Gastroesophageal sphincter (tissue), 4 donors: ENCODE data around the gene PSTPIP1. TPM values are rescaled to one million over a fixed set of nuclear protein-coding genes. Genes with fewer than 3 reads are reported as not detected.

Source experiments
- ATAC-seq: fragments of 150-250 bp; one replicate; pipeline ENCODE4 v1.9.1; 2016; ENCODE audit warnings: mild to moderate bottlenecking, moderate library complexity
- H3K27ac ChIP-seq, 4 donors: fragments of 200-600 bp; sonication (generic) in 3 of 4; 1 replicate in 3 of 4; 2 replicates in 1 of 4; pipeline ENCODE4 v1.5.1; 2016 to 2019
- H3K27me3 ChIP-seq: fragments of 200-600 bp; sonication (generic); one replicate; pipeline ENCODE4 v1.5.1; 2019
- H3K36me3 ChIP-seq, 2 donors: fragments of 200-600 bp; sonication (generic); one replicate each; pipeline ENCODE4 v1.5.1; 2019; ENCODE audit warnings: control low read depth in 1 of 2
- H3K4me1 ChIP-seq, 3 donors: fragments of 200-600 bp; sonication (generic); 1 replicate in 2 of 3; 2 replicates in 1 of 3; pipeline ENCODE4 v1.5.1; 2016 to 2019; ENCODE audit warnings: control low read depth in 2 of 3
- H3K4me3 ChIP-seq, 2 donors: fragments of 200-600 bp; sonication (generic); one replicate each; pipeline ENCODE4 v1.5.1; 2019; ENCODE audit warnings: mild to moderate bottlenecking in 1 of 2, moderate library complexity in 1 of 2
- H3K9me3 ChIP-seq, 3 donors: fragments of 200-600 bp; sonication (generic); one replicate each; pipeline ENCODE4 v1.5.1; 2017 to 2019; ENCODE audit warnings: control low read depth in 2 of 3
- EP300 ChIP-seq: sonication (generic); formaldehyde crosslinking; IDR thresholded peaks from one replicate; pipeline ENCODE4 v1.6.1; 2017; ENCODE audit warnings: antibody characterized with exemption, mild to moderate bottlenecking
- POLR2A ChIP-seq, 2 donors: fragments of 450-650 bp; IDR thresholded peaks; one replicate each; pipeline ENCODE4 v1.6.1; 2017; ENCODE audit warnings: antibody characterized with exemption in 2 of 2, mild to moderate bottlenecking in 2 of 2, moderate library complexity in 1 of 2
- POLR2AphosphoS5 ChIP-seq: sonication (generic); formaldehyde crosslinking; IDR thresholded peaks from one replicate; pipeline ENCODE4 v1.6.1; 2017; ENCODE audit warnings: antibody characterized with exemption
- WGBS, 2 donors: methylation state at CpG; one replicate each; pipeline ENCODE4 v1.1.5; 2018; ENCODE audit warnings: low coverage in 1 of 2; 5-methylcytosine and 5-hydroxymethylcytosine counted together
- total RNA-seq, 4 donors: library from RNA; depleted of rRNA; stranded (reverse); fragments of >200 nt; gene quantifications; one replicate each; pipeline ENCODE4 v1.1.0, GENCODE V29; 2016
- TF ChIP-seq, protein P1 (sequence below), 4 experiments: fragments of 200-600 bp in 2 of 4; fragments of 450-650 bp in 2 of 4; sonication (generic) in 1 of 4; IDR thresholded peaks; one replicate each; pipeline ENCODE4 v1.5.1; 2017 to 2019; ENCODE audit warnings: antibody characterized with exemption in 4 of 4, mild to moderate bottlenecking in 2 of 4, moderate library complexity in 2 of 4

Gene PSTPIP1
- total RNA-seq, 4 donors from 2014 or later, result 7.1 to 18.2 (median 9.0) TPM

DNA sequence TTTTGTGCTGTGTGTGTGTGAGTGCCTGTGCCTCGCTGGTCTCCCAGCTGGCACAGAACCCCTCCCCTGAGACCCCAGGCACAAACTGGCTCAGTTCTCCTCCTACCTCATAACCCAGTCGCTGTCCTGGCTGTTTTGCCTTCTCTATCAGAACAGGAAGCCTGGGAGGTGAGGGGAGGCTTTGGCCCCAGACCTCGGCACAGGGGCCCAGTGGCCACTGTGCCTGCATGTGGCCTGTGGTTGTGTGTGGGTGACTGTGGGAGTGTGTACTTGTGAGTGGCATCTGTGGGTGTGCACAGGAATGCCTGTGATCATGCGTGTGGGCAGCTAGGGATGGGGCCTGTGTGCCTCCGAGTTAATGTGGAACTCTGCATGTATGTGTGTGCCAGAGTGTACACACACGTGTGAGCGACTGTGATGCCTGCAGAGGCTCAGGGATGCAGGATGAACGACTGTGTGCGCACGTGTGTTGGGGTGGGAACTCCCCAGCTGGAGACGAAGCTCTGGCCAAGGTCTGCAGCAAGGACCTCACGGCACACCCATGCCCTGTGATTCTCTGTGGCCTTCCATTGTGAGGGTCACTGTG, 32.3 kb downstream of the PSTPIP1 start:
- Histone ChIP-seq H3K9me3 (no peaks in the 10 kb centered on the region), H3K4me3 (no peak overlapping the region), H3K36me3 (no peaks in the 10 kb centered on the region), H3K27ac (no peak overlapping the region), H3K4me1 (peaks cover 0 to 19% (median 3%) of the 10 kb centered on the region in 3 donors), H3K27me3 (peaks cover 14% of the 10 kb centered on the region)
- no peak for TF ChIP-seq POLR2AphosphoS5
- no peak for TF ChIP-seq EP300
- TF ChIP-seq, protein P1, sequence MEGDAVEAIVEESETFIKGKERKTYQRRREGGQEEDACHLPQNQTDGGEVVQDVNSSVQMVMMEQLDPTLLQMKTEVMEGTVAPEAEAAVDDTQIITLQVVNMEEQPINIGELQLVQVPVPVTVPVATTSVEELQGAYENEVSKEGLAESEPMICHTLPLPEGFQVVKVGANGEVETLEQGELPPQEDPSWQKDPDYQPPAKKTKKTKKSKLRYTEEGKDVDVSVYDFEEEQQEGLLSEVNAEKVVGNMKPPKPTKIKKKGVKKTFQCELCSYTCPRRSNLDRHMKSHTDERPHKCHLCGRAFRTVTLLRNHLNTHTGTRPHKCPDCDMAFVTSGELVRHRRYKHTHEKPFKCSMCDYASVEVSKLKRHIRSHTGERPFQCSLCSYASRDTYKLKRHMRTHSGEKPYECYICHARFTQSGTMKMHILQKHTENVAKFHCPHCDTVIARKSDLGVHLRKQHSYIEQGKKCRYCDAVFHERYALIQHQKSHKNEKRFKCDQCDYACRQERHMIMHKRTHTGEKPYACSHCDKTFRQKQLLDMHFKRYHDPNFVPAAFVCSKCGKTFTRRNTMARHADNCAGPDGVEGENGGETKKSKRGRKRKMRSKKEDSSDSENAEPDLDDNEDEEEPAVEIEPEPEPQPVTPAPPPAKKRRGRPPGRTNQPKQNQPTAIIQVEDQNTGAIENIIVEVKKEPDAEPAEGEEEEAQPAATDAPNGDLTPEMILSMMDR (IDR thresholded peaks at IDR 0.05), result no peak
- no peak for TF ChIP-seq POLR2A (IDR thresholded peaks at IDR 0.05)
- no peak for ATAC-seq
- 90% methylated on average over 4 of the region's 12 CpGs; no CpG with 5 or more reads in 1 of the 2 donors for WGBS, 2 donors

DNA sequence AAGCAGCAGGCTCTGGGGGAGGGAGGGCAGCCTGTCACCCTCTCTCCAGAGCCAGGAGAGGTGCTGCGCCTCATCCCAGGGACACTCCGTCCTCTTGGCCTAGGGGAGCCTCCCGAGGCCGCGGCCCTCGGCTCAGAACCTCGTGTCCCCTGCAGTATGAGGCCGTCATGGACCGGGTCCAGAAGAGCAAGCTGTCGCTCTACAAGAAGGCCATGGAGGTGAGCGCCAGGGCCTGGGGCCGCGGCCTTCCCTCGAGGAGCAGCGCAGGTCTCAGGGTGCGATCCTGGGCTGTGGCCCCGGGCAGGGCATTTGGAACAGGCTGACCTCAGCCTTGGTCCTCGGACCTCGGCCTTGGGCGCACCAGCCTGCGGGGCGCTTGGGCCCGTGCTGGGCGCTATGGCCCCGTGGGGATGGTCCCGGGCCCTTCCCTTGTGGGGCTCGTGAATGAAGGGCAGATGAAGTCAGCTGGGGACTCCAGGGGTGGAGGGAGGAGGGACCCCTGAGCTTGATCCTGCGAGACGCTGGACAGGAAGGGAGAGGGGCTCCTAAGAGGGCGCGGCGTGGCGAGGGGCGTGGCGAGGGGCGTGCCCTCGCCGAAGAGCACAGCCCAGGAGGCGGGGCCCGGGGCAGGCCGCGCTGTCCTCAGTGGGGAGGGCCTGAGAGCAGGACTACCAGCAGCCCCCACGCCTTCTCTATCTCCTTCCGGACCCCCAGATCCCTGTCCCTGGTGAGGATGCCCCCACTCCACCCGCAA, 32.9 kb downstream of the PSTPIP1 start:
- Histone ChIP-seq H3K4me1 (peaks cover 0 to 19% (median 3%) of the 10 kb centered on the region in 3 donors), H3K27ac (no peak overlapping the region), H3K27me3 (peaks cover 14% of the 10 kb centered on the region), H3K9me3 (no peaks in the 10 kb centered on the region), H3K36me3 (no peaks in the 10 kb centered on the region), H3K4me3 (peak overlapping the region in 1 of 2 donors; percentile 34)
- no CpG with 5 or more reads among the region's 45 CpGs for WGBS, 2 donors
- no peak for ATAC-seq
- TF ChIP-seq POLR2AphosphoS5 (no peak), EP300 (no peak), POLR2A (IDR thresholded peaks at IDR 0.05) (no peak)
- TF ChIP-seq, protein P1 (IDR thresholded peaks at IDR 0.05), result no peak

DNA sequence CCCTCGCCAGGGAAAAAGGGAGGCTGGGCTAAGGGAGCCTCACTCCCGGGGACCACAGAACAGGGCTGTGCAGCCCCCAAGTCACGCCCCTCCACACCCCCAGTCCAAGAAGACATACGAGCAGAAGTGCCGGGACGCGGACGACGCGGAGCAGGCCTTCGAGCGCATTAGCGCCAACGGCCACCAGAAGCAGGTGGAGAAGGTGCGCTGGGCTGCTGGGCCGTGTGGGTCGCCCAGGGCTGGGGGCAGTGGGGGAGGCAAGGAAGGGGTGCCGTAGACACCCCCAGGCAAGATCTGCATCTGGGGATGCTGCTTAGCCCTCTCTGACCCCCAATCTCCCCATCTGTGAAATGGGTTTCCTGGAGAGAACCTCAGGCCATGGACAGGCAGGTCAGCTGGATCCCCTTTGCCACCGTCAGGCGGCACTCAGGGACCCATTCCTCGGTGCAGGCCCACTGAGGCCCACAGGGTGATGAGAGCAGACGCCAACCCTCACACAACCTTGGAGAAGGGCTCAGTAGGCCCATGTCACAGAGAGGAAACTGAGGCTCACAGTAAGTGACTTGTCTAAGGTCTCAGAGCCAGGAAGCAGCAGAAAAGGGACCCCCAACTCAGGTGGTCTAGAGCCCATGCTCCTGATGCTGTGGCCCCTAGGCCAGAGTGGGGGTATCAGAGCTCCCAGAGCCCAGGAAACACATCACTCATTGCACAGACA, 33.7 kb downstream of the PSTPIP1 start:
- Histone ChIP-seq H3K27ac (no peak overlapping the region), H3K27me3 (peaks cover 14% of the 10 kb centered on the region), H3K4me3 (peak overlapping the region in 1 of 2 donors; percentile 34), H3K36me3 (no peaks in the 10 kb centered on the region), H3K4me1 (peaks cover 0 to 19% (median 3%) of the 10 kb centered on the region in 3 donors), H3K9me3 (no peaks in the 10 kb centered on the region)
- no peak for ATAC-seq
- 30% methylated on average over 11 of the region's 22 CpGs; no CpG with 5 or more reads in 1 of the 2 donors for WGBS, 2 donors
- no peak for TF ChIP-seq POLR2AphosphoS5
- no peak for TF ChIP-seq POLR2A (IDR thresholded peaks at IDR 0.05)
- TF ChIP-seq, protein P1 (IDR thresholded peaks at IDR 0.05), result no peak
- no peak for TF ChIP-seq EP300

DNA sequence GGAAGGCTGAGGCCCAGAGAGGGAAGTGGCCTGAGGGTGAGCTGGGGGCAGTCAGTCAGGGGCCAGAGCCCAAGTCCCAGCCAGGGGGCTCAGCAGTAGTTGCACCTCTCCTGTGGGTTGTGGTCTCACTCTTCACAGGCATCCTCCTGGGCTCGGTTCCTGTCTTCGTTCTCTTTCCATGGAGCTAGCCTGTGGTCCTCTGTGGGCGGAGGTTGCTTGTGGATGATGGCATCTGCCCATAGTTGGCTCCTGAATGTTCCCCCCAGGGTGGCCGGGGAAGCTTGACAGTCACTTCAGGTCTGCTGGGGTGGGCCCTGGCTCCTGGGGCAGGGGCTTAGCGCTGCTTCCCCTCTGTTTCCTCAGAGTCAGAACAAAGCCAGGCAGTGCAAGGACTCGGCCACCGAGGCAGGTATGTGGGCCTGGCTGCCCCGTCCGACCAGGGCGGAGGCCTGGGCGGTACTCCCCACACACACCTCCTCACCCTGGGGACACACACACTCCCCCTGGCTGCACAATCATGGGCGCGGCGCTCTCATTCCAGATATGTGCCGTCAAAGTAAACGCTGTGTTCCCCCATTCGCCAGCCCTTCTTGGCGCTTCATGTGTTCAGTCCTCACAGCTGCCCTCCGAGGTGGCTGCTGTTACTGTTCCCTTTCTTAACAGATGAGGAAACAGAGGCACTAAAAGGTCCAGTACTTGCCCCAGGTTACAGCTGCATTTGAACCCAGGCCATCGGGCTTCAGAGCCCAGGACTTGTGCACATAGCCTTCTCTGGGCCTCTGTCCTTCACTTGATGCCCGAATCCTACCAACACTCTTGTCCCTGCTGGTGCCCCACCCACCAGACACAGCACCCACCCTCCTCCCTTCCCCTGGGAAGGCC, 34.5 kb downstream of the PSTPIP1 start:
- TF ChIP-seq POLR2A (IDR thresholded peaks at IDR 0.05) (no peak), POLR2AphosphoS5 (no peak), EP300 (no peak)
- TF ChIP-seq, protein P1 (IDR thresholded peaks at IDR 0.05), result no peak
- WGBS, 2 donors, result 79 to 92% methylated on average over 2 to 10 of the region's 21 CpGs

More for the DNA sequence above, 34.5 kb downstream of the PSTPIP1 start:
- Histone ChIP-seq H3K4me1 (peaks cover 0 to 14% (median 3%) of the 10 kb centered on the region in 3 donors), H3K36me3 (no peaks in the 10 kb centered on the region), H3K9me3 (no peaks in the 10 kb centered on the region), H3K27me3 (peaks cover 14% of the 10 kb centered on the region), H3K27ac (no peak overlapping the region), H3K4me3 (no peak overlapping the region)
- ATAC-seq, result no peak
